CD14-positive monocyte (primary cell): Measurements from ENCODE around the gene SLC5A5. TPM values are rescaled to one million over a fixed set of nuclear protein-coding genes. Genes with fewer than 3 reads are reported as not detected.

Experiments
- DNase-seq, 3 donors: peaks; one replicate each; pipeline ENCODE4 v3.0.0-alpha.2; 2011 to 2022
- H2AFZ ChIP-seq: 2 replicates; pipeline ENCODE4 v1.6.0; 2012; ENCODE audit warnings: mild to moderate bottlenecking, low read depth, low read length, inconsistent platforms; ENCODE audit not compliant: insufficient read depth, poor library complexity, severe bottlenecking
- H3K27ac ChIP-seq, 2 donors: 1 replicate in 1 of 2; 2 replicates in 1 of 2; pipeline ENCODE4 v1.5.1; 2012 to 2013; ENCODE audit warnings: low read length in 2 of 2, control low read depth in 1 of 2, inconsistent platforms in 1 of 2, low read depth in 1 of 2, mild to moderate bottlenecking in 1 of 2
- H3K27me3 ChIP-seq, 2 donors: one replicate each; pipeline versions ENCODE4 v1.6.0 to v1.6.1; 2011 to 2013; ENCODE audit warnings: low read length in 2 of 2; ENCODE audit not compliant: control insufficient read depth in 2 of 2, insufficient read depth in 2 of 2
- H3K36me3 ChIP-seq, 2 donors: replicated peaks in 1 of 2; 1 replicate in 1 of 2; 2 replicates in 1 of 2; pipeline versions ENCODE4 v1.5.1 to v1.6.1; 2012 to 2013; ENCODE audit warnings: low read length in 2 of 2, control low read depth in 1 of 2, inconsistent platforms in 1 of 2, mild to moderate bottlenecking in 1 of 2; ENCODE audit not compliant: insufficient read depth in 2 of 2, control insufficient read depth in 1 of 2
- H3K4me1 ChIP-seq, 2 donors: 1 replicate in 1 of 2; 2 replicates in 1 of 2; pipeline versions ENCODE4 v1.5.1 to v1.6.1; 2012 to 2013; ENCODE audit warnings: low read length in 2 of 2, control low read depth in 1 of 2, inconsistent platforms in 1 of 2, mild to moderate bottlenecking in 1 of 2, moderate library complexity in 1 of 2; ENCODE audit not compliant: insufficient read depth in 2 of 2, control insufficient read depth in 1 of 2
- H3K4me2 ChIP-seq: replicated peaks from 2 replicates; pipeline ENCODE3; 2012; ENCODE audit warnings: low read length, moderate library complexity, mild to moderate bottlenecking; ENCODE audit not compliant: poor library complexity, severe bottlenecking; ENCODE audit errors: extremely low read depth
- H3K4me3 ChIP-seq, 3 experiments: fragments of 200-600 bp in 1 of 3; sonication (generic) in 1 of 3; replicated peaks in 1 of 3; 1 replicate in 2 of 3; 2 replicates in 1 of 3; pipeline ENCODE4 v1.5.1; 2011 to 2013; ENCODE audit warnings: low read length in 3 of 3, mild to moderate bottlenecking in 3 of 3, control low read depth in 2 of 3, low read depth in 2 of 3, inconsistent platforms in 1 of 3, moderate library complexity in 1 of 3
- H3K79me2 ChIP-seq: 2 replicates; pipeline ENCODE4 v1.6.0; 2012; ENCODE audit warnings: mild to moderate bottlenecking, control low read depth, inconsistent platforms, low read length, moderate library complexity; ENCODE audit not compliant: insufficient read depth
- H3K9ac ChIP-seq: 2 replicates; pipeline ENCODE4 v1.6.0; 2017; ENCODE audit warnings: low read length, mild to moderate bottlenecking; ENCODE audit not compliant: insufficient read depth, poor library complexity, severe bottlenecking
- H3K9me3 ChIP-seq, 2 donors: replicated peaks in 1 of 2; 1 replicate in 1 of 2; 2 replicates in 1 of 2; pipeline versions ENCODE4 v1.5.1 to v1.6.1; 2012 to 2013; ENCODE audit warnings: low read length in 2 of 2, control low read depth in 1 of 2; ENCODE audit not compliant: control insufficient read depth in 1 of 2, insufficient read depth in 1 of 2
- H4K20me1 ChIP-seq: 2 replicates; pipeline ENCODE4 v1.6.0; 2012; ENCODE audit warnings: mild to moderate bottlenecking, low read length, control low read depth, moderate library complexity; ENCODE audit not compliant: insufficient read depth
- H3K27ac Mint-ChIP-seq, 7 donors: one replicate each; pipeline ENCODE4 v1.8.0; 2020; ENCODE audit warnings: mild to moderate bottlenecking in 7 of 7, mixed read lengths in 7 of 7, moderate library complexity in 6 of 7, inconsistent platforms in 2 of 7
- H3K27me3 Mint-ChIP-seq, 3 donors: one replicate each; pipeline ENCODE4 v1.8.0; 2021 to 2022; ENCODE audit warnings: low read depth in 3 of 3, mild to moderate bottlenecking in 3 of 3, mixed read lengths in 3 of 3, moderate library complexity in 3 of 3, inconsistent platforms in 1 of 3
- H3K36me3 Mint-ChIP-seq, 2 donors: one replicate each; pipeline ENCODE4 v1.8.0; 2020; ENCODE audit warnings: mixed read lengths in 2 of 2, inconsistent platforms in 1 of 2, mild to moderate bottlenecking in 1 of 2
- H3K4me1 Mint-ChIP-seq: one replicate; pipeline ENCODE4 v1.8.0; 2020; ENCODE audit warnings: mild to moderate bottlenecking, mixed read lengths
- H3K4me3 Mint-ChIP-seq, 2 donors: one replicate each; pipeline ENCODE4 v1.8.0; 2020; ENCODE audit warnings: mild to moderate bottlenecking in 2 of 2, mixed read lengths in 2 of 2, moderate library complexity in 1 of 2
- H3K9me3 Mint-ChIP-seq, 7 donors: one replicate each; pipeline ENCODE4 v1.8.0; 2020 to 2022; ENCODE audit warnings: mixed read lengths in 7 of 7, mild to moderate bottlenecking in 6 of 7, moderate library complexity in 6 of 7, inconsistent platforms in 2 of 7
- WGBS: methylation state at CpG from one replicate; pipeline ENCODE4 v1.1.5; 2013; ENCODE audit warnings: missing lambda C conversion rate; ENCODE audit not compliant: insufficient coverage; 5-methylcytosine and 5-hydroxymethylcytosine counted together
- intact Hi-C, 2 donors: fragments of 100-400 bp; cut with micrococcal nuclease; formaldehyde crosslinking; loops; one replicate each; pipeline versions ENCODE4 v1.15.0 to v1.15.1; 2023
- polyA plus RNA-seq, 3 donors: library from polyadenylated mRNA; depleted of rRNA in 1 of 3; unstranded in 2 of 3; stranded (reverse) in 1 of 3; fragments of 300-500 nt in 2 of 3; fragments of >200 nt in 1 of 3; fragmentation: Illumina TruSeq in 2 of 3; gene quantifications; 1 replicate in 2 of 3; 2 replicates in 1 of 3; pipeline ENCODE4 v1.2.3, GENCODE V29; 2012 to 2021
- TF ChIP-seq, protein P1 (sequence below): fragments of 200-600 bp; IDR thresholded peaks from one replicate; pipeline ENCODE4 v1.8.0; 2022; ENCODE audit warnings: antibody characterized with exemption, mild to moderate bottlenecking

SLC5A5 gene
- polyA plus RNA-seq, 3 donors, result 0.03 TPM; not detected in 2

- TF ChIP-seq, protein P1, sequence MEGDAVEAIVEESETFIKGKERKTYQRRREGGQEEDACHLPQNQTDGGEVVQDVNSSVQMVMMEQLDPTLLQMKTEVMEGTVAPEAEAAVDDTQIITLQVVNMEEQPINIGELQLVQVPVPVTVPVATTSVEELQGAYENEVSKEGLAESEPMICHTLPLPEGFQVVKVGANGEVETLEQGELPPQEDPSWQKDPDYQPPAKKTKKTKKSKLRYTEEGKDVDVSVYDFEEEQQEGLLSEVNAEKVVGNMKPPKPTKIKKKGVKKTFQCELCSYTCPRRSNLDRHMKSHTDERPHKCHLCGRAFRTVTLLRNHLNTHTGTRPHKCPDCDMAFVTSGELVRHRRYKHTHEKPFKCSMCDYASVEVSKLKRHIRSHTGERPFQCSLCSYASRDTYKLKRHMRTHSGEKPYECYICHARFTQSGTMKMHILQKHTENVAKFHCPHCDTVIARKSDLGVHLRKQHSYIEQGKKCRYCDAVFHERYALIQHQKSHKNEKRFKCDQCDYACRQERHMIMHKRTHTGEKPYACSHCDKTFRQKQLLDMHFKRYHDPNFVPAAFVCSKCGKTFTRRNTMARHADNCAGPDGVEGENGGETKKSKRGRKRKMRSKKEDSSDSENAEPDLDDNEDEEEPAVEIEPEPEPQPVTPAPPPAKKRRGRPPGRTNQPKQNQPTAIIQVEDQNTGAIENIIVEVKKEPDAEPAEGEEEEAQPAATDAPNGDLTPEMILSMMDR, result no peak
- Mint-ChIP-seq H3K36me3 (peaks cover 9 to 17% of the 10 kb centered on the region in 2 donors), H3K27me3 (peaks cover 31 to 36% (median 33%) of the 10 kb centered on the region in 3 donors), H3K9me3 (peaks cover 0 to 6% (median 2%) of the 10 kb centered on the region in 7 donors), H3K4me3 (no peak overlapping the region), H3K4me1 (peaks cover 16% of the 10 kb centered on the region), H3K27ac (no peak overlapping the region)
- Histone ChIP-seq H3K4me1 (peaks cover 15 to 18% of the 10 kb centered on the region in 2 donors), H3K4me2 (no peak overlapping the region), H3K27me3 (peaks cover 17 to 30% of the 10 kb centered on the region in 2 donors), H3K79me2 (no peaks in the 10 kb centered on the region), H2AFZ (no peak overlapping the region), H3K4me3 (no peak overlapping the region), H4K20me1 (peaks cover 22% of the 10 kb centered on the region), H3K9me3 (peaks cover 0 to 4% of the 10 kb centered on the region in 2 donors), H3K9ac (no peak overlapping the region), H3K36me3 (peaks cover 7 to 15% of the 10 kb centered on the region in 2 donors), H3K27ac (no peak overlapping the region)
- DNase-seq, result no peak
- intact Hi-C loops, result no loop called here
- 91% methylated on average over 6 of the region's 6 CpGs for WGBS
Measured at GRCh38 chr19:17868669-17869068, 3.1 kb upstream of the SLC5A5 start.

GRCh38 chr19:17869114-17869608 lies 2.6 kb upstream of the SLC5A5 start:
- TF ChIP-seq, protein P1, result no peak
- Histone ChIP-seq H3K4me3 (no peak overlapping the region), H3K9me3 (peaks cover 0 to 4% of the 10 kb centered on the region in 2 donors), H3K79me2 (no peaks in the 10 kb centered on the region), H3K27me3 (peaks cover 19 to 35% of the 10 kb centered on the region in 2 donors), H4K20me1 (peaks cover 17% of the 10 kb centered on the region), H3K9ac (no peak overlapping the region), H3K4me2 (no peak overlapping the region), H3K36me3 (peaks cover 2 to 10% of the 10 kb centered on the region in 2 donors), H3K27ac (no peak overlapping the region), H2AFZ (no peak overlapping the region), H3K4me1 (peaks cover 19 to 21% of the 10 kb centered on the region in 2 donors)
- H3K36me3 Mint-ChIP-seq, result peaks cover 6 to 13% of the 10 kb centered on the region in 2 donors
- H3K4me1 Mint-ChIP-seq, result peaks cover 18% of the 10 kb centered on the region
- peaks cover 34 to 41% (median 37%) of the 10 kb centered on the region in 3 donors for H3K27me3 Mint-ChIP-seq
- H3K4me3 Mint-ChIP-seq, result no peak overlapping the region
- no peak for DNase-seq
- WGBS, result 86% methylated on average over 6 of the region's 11 CpGs
- H3K27ac Mint-ChIP-seq, result no peak overlapping the region
- intact Hi-C loops, result no loop called here
- peaks cover 0 to 7% (median 2%) of the 10 kb centered on the region in 7 donors for H3K9me3 Mint-ChIP-seq
